IMR-90 (cell line): ENCODE data around the gene LOXL4. TPM values are rescaled to one million over a fixed set of nuclear protein-coding genes. Genes with fewer than 3 reads are reported as not detected.

Experiments
- ATAC-seq: fragments of 200-7000 bp; cut with Tn5 transposase; 2 replicates; pipeline ENCODE4 v1.9.1; 2020; ENCODE audit warnings: low read depth, mild to moderate bottlenecking, moderate library complexity
- BruUV-seq: library from RNA; stranded (reverse); fragments of 400-500 nt; replicated peaks from 2 replicates; lab custom pipeline; 2021; lab: Mats Ljungman, UMichigan
- CTCF ChIA-PET: fragments of 300-600 bp; formaldehyde crosslinking; extraction: SDS; loops from one replicate; lab custom pipeline; 2021; ENCODE audit warnings: antibody characterized with exemption; lab: Yijun Ruan, JAX
- POLR2A ChIA-PET: fragments of 300-600 bp; sonication (Branson Sonifier 250); formaldehyde crosslinking; loops from one replicate; lab custom pipeline; 2022; ENCODE audit warnings: antibody characterized with exemption; ENCODE audit not compliant: unreplicated experiment; lab: Charles Lee
- DNase-seq: peaks from one replicate; pipeline ENCODE4 v3.0.0; 2013
- H2AFZ ChIP-seq: replicated peaks from 2 replicates; pipeline ENCODE3; 2013; ENCODE audit warnings: low read length, mild to moderate bottlenecking; ENCODE audit not compliant: poor library complexity
- H2AK5ac ChIP-seq: 2 replicates; pipeline ENCODE4 v1.6.1; 2013; ENCODE audit warnings: low read depth, low read length, inconsistent platforms
- H2AK9ac ChIP-seq: replicated peaks from 2 replicates; pipeline ENCODE3; 2013; ENCODE audit warnings: mild to moderate bottlenecking, low read depth, low read length, moderate library complexity; ENCODE audit not compliant: poor library complexity
- H2BK120ac ChIP-seq: 2 replicates; pipeline ENCODE4 v1.6.1; 2013; ENCODE audit warnings: low read depth, low read length, inconsistent platforms
- H2BK15ac ChIP-seq: 3 replicates; pipeline ENCODE4 v1.6.1; 2013; ENCODE audit warnings: low read depth, low read length, inconsistent platforms
- H2BK20ac ChIP-seq: 2 replicates; pipeline ENCODE4 v1.6.1; 2013; ENCODE audit warnings: low read depth, mild to moderate bottlenecking, inconsistent platforms, low read length, moderate library complexity
- H2BK5ac ChIP-seq: 2 replicates; pipeline ENCODE4 v1.6.1; 2013; ENCODE audit warnings: mild to moderate bottlenecking, low read depth, low read length, inconsistent platforms; ENCODE audit not compliant: poor library complexity, severe bottlenecking
- H3K14ac ChIP-seq: replicated peaks from 2 replicates; pipeline ENCODE4 v1.6.1; 2013; ENCODE audit warnings: low read depth, low read length, inconsistent platforms
- H3K18ac ChIP-seq: 2 replicates; pipeline ENCODE4 v1.6.1; 2013; ENCODE audit warnings: low read depth, low read length, control low read depth
- H3K23ac ChIP-seq: 2 replicates; pipeline ENCODE4 v1.6.1; 2013; ENCODE audit warnings: low read depth, low read length, inconsistent platforms
- H3K27ac ChIP-seq: 2 replicates; pipeline ENCODE4 v1.5.1; 2013; ENCODE audit warnings: mild to moderate bottlenecking, control low read depth, low read length; ENCODE audit not compliant: insufficient read depth
- H3K27me3 ChIP-seq: 2 replicates; pipeline ENCODE4 v1.6.1; 2013; ENCODE audit warnings: low read length; ENCODE audit not compliant: control insufficient read depth, insufficient read depth
- H3K36me3 ChIP-seq: 2 replicates; pipeline ENCODE4 v1.6.1; 2013; ENCODE audit warnings: low read length, mixed read lengths; ENCODE audit not compliant: control insufficient read depth, insufficient read depth
- H3K4ac ChIP-seq: 2 replicates; pipeline ENCODE4 v1.6.1; 2013; ENCODE audit warnings: low read depth, low read length, inconsistent platforms
- H3K4me1 ChIP-seq: 2 replicates; pipeline ENCODE4 v1.6.1; 2013; ENCODE audit warnings: low read length, mixed read lengths; ENCODE audit not compliant: control insufficient read depth, insufficient read depth
- H3K4me2 ChIP-seq: 2 replicates; pipeline ENCODE4 v1.6.1; 2013; ENCODE audit warnings: low read depth, mild to moderate bottlenecking, control low read depth, low read length, moderate library complexity
- H3K4me3 ChIP-seq: 2 replicates; pipeline ENCODE4 v1.5.1; 2013; ENCODE audit warnings: low read depth, mild to moderate bottlenecking, control low read depth, low read length, moderate library complexity; ENCODE audit not compliant: insufficient read depth
- H3K56ac ChIP-seq: 2 replicates; pipeline ENCODE4 v1.6.1; 2013; ENCODE audit warnings: low read length, inconsistent platforms; ENCODE audit not compliant: insufficient read depth; ENCODE audit errors: extremely low read depth
- H3K79me1 ChIP-seq, 2 experiments: 2 replicates each; pipeline ENCODE4 v1.6.1; 2013; ENCODE audit warnings: low read length in 2 of 2, inconsistent platforms in 1 of 2, low read depth in 1 of 2
- H3K9ac ChIP-seq: 2 replicates; pipeline ENCODE4 v1.6.1; 2013; ENCODE audit warnings: low read depth, low read length, control low read depth
- H3K9me1 ChIP-seq: 2 replicates; pipeline ENCODE4 v1.6.1; 2013; ENCODE audit warnings: low read length, inconsistent platforms; ENCODE audit not compliant: insufficient read depth
- H3K9me3 ChIP-seq: 2 replicates; pipeline ENCODE4 v1.6.1; 2013; ENCODE audit warnings: low read length; ENCODE audit not compliant: control insufficient read depth, insufficient read depth
- H4K20me1 ChIP-seq: 2 replicates; pipeline ENCODE4 v1.6.1; 2013; ENCODE audit warnings: low read length, inconsistent platforms; ENCODE audit not compliant: insufficient read depth
- H4K5ac ChIP-seq: 2 replicates; pipeline ENCODE4 v1.6.1; 2013; ENCODE audit warnings: mild to moderate bottlenecking, low read depth, low read length, control low read depth
- H4K8ac ChIP-seq, 2 experiments: 2 replicates each; pipeline ENCODE4 v1.6.1; 2013; ENCODE audit warnings: low read depth in 2 of 2, low read length in 2 of 2, control low read depth in 1 of 2, inconsistent platforms in 1 of 2
- H4K91ac ChIP-seq: 2 replicates; pipeline ENCODE4 v1.6.1; 2013; ENCODE audit warnings: low read depth, low read length, inconsistent platforms; ENCODE audit not compliant: insufficient read depth
- MAZ ChIP-seq: IDR thresholded peaks from 2 replicates; pipeline ENCODE4 v1.6.1; 2012; ENCODE audit warnings: low read depth, mild to moderate bottlenecking, low read length, improper control_type of control experiment, moderate library complexity, borderline replicate concordance
- MXI1 ChIP-seq: IDR thresholded peaks from 2 replicates; pipeline ENCODE4 v1.6.1; 2012; ENCODE audit warnings: low read depth, mild to moderate bottlenecking, low read length, moderate library complexity, borderline replicate concordance
- NFE2L2 ChIP-seq: fragments of 150-350 bp; IDR thresholded peaks from 2 replicates; pipeline ENCODE4 v1.6.1; 2016; ENCODE audit warnings: low read depth, mild to moderate bottlenecking, low read length
- RCOR1 ChIP-seq: IDR thresholded peaks from 2 replicates; pipeline ENCODE4 v1.6.1; 2012; ENCODE audit warnings: mild to moderate bottlenecking, low read length, improper control_type of control experiment; ENCODE audit not compliant: insufficient replicate concordance
- RFX5 ChIP-seq: IDR thresholded peaks from 2 replicates; pipeline ENCODE4 v1.8.0; 2012; ENCODE audit warnings: low read depth, mild to moderate bottlenecking, low read length, moderate library complexity
- WGBS, 2 experiments: methylation state at CpG; one replicate each; pipeline versions ENCODE4 v1.1.5 to v1.1.7; 2013; ENCODE audit warnings: missing lambda C conversion rate in 2 of 2; ENCODE audit not compliant: insufficient read length in 1 of 2; ENCODE audit errors: extremely low coverage in 2 of 2; 5-methylcytosine and 5-hydroxymethylcytosine counted together
- dilution Hi-C: fragments of 300-500 bp; cut with HindIII; formaldehyde crosslinking; loops from one replicate; pipeline ENCODE4 v1.14.3; 2018; ENCODE audit warnings: low sequenced_read_pairs; ENCODE audit not compliant: unreplicated experiment
- in situ Hi-C: fragments of 300-500 bp; cut with MboI; formaldehyde crosslinking; loops from 3 replicates; pipeline ENCODE4 v1.14.3; 2019; ENCODE audit warnings: low sequenced_read_pairs, inconsistent platforms, mixed read lengths
- intact Hi-C: fragments of 100-400 bp; cut with micrococcal nuclease; formaldehyde crosslinking; loops from 2 replicates; pipeline ENCODE4 v1.10.0; 2022
- polyA plus RNA-seq, 3 experiments: library from polyadenylated mRNA; depleted of rRNA; stranded (reverse); fragments of >200 nt; gene quantifications; 2 replicates each; pipeline ENCODE4 v1.2.3, GENCODE V29; 2012; ENCODE audit warnings: low replicate concordance in 1 of 3
- total RNA-seq: library from RNA; depleted of rRNA; stranded (reverse); fragments of >200 nt; gene quantifications from 2 replicates; pipeline ENCODE4 v1.2.3, GENCODE V29; 2012
- TF ChIP-seq, protein P1 (sequence below): conservative IDR thresholded peaks from 2 replicates; pipeline ENCODE4 v1.5.1; 2012; ENCODE audit warnings: mild to moderate bottlenecking, low read depth, low read length, improper control_type of control experiment

The LOXL4 gene
- total and polyA plus RNA-seq, 2 of the 4 experiments (the other 2 are of a cell fraction): 20.8 to 26.7 TPM

DNA sequence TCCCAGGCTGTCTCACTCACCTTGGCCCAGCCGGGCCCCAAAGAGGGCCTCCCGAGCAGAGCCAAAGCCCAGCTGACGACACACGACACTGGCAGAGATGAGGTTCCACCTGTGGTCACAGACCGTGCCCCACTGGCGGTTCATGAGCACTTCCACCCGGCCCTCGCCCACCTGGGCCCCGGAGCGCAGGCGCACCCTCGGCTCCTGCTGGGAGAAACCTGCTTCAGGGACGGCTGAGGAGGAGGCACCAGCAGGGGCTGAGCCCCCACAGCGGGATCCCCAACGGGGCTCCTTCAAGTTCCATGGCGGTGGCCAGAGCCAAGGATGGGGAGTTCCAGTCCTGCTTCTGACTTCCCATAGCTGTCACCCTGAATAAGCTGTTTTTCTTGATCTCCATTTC is 10.0 kb downstream of the LOXL4 start:
- 0 out of 2 replicates have a peak, but pooled peaks cover 3% of the 10 kb centered on the region for H3K36me3 ChIP-seq
- no peaks in the 10 kb centered on the region for H3K9me3 ChIP-seq
- H4K20me1 ChIP-seq: no peaks in the 10 kb centered on the region; the same call in none of the 2 replicates
- no peak overlapping the region for H3K9ac ChIP-seq
- H3K56ac ChIP-seq: no peak overlapping the region
- POLR2A ChIA-PET: no interaction called here
- 96% methylated on average over 7 of the region's 16 CpGs; no CpG with 5 or more reads in 1 of the 2 experiments for WGBS, 2 experiments
- no peak overlapping the region for H4K91ac ChIP-seq
- DNase-seq (no peak), ATAC-seq (no peak)
- peaks cover 9% of the 10 kb centered on the region for H3K4me1 ChIP-seq
- H3K14ac ChIP-seq: no peak overlapping the region
- no peak overlapping the region for H3K4ac ChIP-seq
- no peaks in the 10 kb centered on the region for H3K79me1 ChIP-seq
- no peak overlapping the region for H4K5ac ChIP-seq
- CTCF ChIA-PET: interaction anchor here (0.6 kb wide), 1 partner anchor 217 kb away, joined by 3 read pairs; no protein-coding TSS in a partner anchor
- no peak overlapping the region for H2BK15ac ChIP-seq
- H2BK20ac ChIP-seq: no peak overlapping the region
- no peak overlapping the region for H2AK9ac ChIP-seq
- intact Hi-C loops: no loop called here
- H3K9me1 ChIP-seq: peaks cover 20% of the 10 kb centered on the region
- dilution Hi-C loops: no loop called here
- no peak overlapping the region for H3K18ac ChIP-seq
- H3K27me3 ChIP-seq: no peaks in the 10 kb centered on the region
- H3K23ac ChIP-seq: no peak overlapping the region
- no TSS peak for BruUV-seq
- no peak for TF ChIP-seq MAZ
- TF ChIP-seq RFX5: no peak
- no peak for TF ChIP-seq RCOR1
- no peak for TF ChIP-seq MXI1
- TF ChIP-seq NFE2L2: no peak
- TF ChIP-seq, protein P1, sequence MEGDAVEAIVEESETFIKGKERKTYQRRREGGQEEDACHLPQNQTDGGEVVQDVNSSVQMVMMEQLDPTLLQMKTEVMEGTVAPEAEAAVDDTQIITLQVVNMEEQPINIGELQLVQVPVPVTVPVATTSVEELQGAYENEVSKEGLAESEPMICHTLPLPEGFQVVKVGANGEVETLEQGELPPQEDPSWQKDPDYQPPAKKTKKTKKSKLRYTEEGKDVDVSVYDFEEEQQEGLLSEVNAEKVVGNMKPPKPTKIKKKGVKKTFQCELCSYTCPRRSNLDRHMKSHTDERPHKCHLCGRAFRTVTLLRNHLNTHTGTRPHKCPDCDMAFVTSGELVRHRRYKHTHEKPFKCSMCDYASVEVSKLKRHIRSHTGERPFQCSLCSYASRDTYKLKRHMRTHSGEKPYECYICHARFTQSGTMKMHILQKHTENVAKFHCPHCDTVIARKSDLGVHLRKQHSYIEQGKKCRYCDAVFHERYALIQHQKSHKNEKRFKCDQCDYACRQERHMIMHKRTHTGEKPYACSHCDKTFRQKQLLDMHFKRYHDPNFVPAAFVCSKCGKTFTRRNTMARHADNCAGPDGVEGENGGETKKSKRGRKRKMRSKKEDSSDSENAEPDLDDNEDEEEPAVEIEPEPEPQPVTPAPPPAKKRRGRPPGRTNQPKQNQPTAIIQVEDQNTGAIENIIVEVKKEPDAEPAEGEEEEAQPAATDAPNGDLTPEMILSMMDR: no peak
- H2BK5ac ChIP-seq: no peak overlapping the region
- no peak overlapping the region for H2BK120ac ChIP-seq
- H3K4me2 ChIP-seq: no peak overlapping the region
- no peak overlapping the region for H2AFZ ChIP-seq
- no peak overlapping the region for H3K4me3 ChIP-seq
- in situ Hi-C loops: no loop called here
- H2AK5ac ChIP-seq: no peak overlapping the region
- no peak overlapping the region for H4K8ac ChIP-seq
- no peak overlapping the region for H3K27ac ChIP-seq
